Activated CD4-positive, CD25-positive, alpha-beta regulatory T cell treated with anti-CD3 and anti-CD28 coated beads, Interleukin-2, amount 50 U/mL, for 24 hours (primary cell): ENCODE results near the gene IL17C.
A peak's percentile ranks its signal among the peaks of the same experiment; 100 is the strongest.

Experiments used
- ATAC-seq, 2 donors: fragments of 150-1000 bp; cut with Tn5 transposase; one replicate each; pipeline ENCODE4 v1.10.0; 2021; ENCODE audit warnings: mild to moderate bottlenecking in 1 of 2, moderate library complexity in 1 of 2

The IL17C gene

DNA sequence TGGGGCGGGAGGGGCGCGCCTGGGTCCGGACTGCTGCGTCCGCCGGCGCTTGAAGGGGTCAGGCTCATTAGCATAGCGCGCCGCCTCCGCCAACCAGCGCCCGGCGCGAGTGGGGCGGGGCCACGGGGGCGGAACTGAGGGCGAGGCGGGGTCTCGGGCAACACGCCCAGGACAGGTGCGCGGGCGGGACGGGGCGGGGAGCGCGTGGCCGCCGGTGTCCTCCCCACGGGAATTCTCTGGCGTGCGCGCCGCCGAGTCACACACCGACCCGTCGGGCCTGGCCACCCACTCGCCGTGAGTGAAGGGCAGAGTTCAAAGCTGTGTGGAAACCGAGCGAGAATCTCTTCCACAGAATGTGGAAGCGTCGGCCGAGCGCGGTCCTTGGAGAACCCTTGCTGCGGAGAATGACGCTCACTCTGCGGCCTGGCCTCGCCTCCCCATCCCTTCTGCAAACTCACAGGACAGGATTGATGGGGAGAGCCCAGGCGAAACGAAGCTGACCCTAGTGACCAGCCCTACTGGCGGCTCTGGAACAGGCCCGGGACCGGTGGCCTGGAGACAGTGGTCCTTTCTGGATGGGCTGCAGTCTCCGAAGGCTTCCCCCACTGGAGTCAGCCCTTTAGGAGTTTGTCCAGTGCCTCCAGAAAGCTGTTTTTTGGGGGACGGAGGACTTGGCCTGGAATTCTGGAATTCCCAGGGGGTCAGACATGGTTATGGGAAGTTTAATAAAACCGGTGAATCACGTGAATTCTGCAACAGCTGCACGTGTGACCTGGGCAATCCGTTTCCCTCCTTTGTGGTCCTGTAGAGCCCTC lies 48.3 kb downstream of the IL17C start, which contains the start of gene SNAI3:
Gene SNAI3 (minus strand): TSS at position 69 of the 815 bp plus-strand sequence. CDS start 101 bp downstream, outside the sequence.
- peak; percentile 77 to 78 for ATAC-seq

DNA sequence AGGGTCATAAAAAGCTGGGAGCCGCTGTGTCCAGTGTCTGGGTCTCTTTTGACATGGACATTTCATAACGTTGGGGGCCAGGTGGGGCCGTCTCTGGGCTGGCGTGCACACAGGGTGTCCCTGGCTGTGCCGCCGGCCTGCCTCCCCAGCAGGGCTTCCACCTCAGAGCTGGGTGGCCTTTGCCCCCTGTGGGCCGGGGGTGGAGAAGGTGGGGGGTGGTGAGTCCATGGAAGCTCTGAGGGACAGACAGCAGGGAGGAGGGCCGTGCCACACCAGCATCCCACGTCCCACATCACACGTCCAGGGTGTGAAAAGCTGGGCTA lies 48.8 kb downstream of the IL17C start:
- no peak for ATAC-seq

DNA sequence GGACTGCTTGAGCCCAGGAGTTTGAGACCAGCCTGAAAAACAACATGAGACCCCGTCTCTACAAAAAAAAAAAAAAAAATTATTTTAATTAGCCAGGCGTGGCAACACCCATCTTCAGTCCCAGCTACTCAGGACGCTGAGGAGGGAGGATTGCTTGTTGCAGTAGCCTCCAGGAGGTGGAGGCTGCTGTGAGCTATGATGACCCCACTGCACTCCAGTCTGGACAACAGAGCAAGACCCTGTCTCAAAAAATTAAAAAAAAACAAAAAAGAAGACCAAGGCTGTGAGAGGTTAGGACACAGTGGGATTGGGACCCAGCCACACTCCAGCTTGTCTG lies 49.3 kb downstream of the IL17C start:
- no peak for ATAC-seq

DNA sequence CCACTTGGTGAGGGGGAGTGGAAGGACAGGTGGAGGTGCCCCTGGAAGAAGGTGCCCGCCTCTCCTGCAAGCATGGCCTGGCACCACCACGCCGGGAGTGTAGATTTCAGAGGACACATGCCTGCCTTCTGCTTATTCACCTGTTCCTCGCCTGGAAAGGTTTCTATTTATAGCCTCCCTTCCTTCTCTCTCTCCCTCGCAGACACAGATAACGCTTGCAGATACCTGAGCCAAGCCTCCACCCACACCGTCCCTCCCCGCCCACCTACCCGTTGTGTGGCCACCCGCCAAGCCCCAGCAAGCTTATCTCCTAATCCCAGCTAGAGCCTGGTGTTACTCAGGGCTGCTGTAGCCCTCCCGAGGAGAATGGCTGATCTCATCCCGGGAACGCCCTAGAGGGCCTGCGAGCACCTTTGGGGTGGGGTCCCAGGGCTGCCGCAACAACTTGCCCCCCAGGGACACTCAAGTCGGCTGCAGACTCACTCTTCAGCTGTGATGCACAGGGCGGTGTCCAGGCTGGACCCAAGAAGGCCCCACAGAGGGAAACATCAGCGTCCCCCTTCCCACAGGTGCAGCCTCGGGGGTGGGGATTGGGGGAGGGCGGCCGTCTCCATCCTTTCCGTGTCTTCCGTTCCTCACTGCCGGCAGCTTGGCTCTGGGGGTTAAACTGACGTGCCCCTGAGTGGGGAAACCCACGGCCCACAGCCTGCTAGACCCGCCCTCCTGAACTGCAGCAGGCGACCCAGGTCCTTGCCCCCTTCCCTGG lies 49.8 kb downstream of the IL17C start:
- ATAC-seq = no peak
